SU-DHL-6 (cell line): Measurements from ENCODE around the gene OBSL1.

ENCODE experiments used
- H2AFZ ChIP-seq: fragments of 200-600 bp; sonication (generic); 2 replicates; pipeline ENCODE4 v1.6.1; 2014; ENCODE audit warnings: low read depth, mild to moderate bottlenecking, moderate library complexity, mixed read lengths, antibody characterized with exemption, low read length; ENCODE audit not compliant: severe bottlenecking
- H3F3A ChIP-seq: fragments of 200-600 bp; shearing (Covaris generic); 2 replicates; pipeline ENCODE4 v1.6.0; 2016; ENCODE audit warnings: antibody characterized with exemption, mild to moderate bottlenecking; ENCODE audit not compliant: insufficient read depth
- H3K27ac ChIP-seq: fragments of 200-600 bp; sonication (generic); 2 replicates; pipeline ENCODE4 v1.5.1; 2016; ENCODE audit warnings: low read depth, mild to moderate bottlenecking, low read length, moderate library complexity, mixed read lengths
- H3K27me3 ChIP-seq: fragments of 200-600 bp; sonication (generic), shearing (Covaris generic); 2 replicates; pipeline ENCODE4 v1.6.0; 2014; ENCODE audit warnings: mild to moderate bottlenecking, low read length
- H3K36me3 ChIP-seq: fragments of 200-600 bp; sonication (generic); 2 replicates; pipeline ENCODE4 v1.6.1; 2014; ENCODE audit warnings: mild to moderate bottlenecking, low read length, mixed read lengths
- H3K4me2 ChIP-seq: fragments of 300-600, 200-600 bp; shearing (Covaris generic), sonication (generic); 2 replicates; pipeline ENCODE4 v1.6.0; 2014; ENCODE audit warnings: low read length, low read depth, mild to moderate bottlenecking; ENCODE audit not compliant: poor library complexity, severe bottlenecking
- H3K4me3 ChIP-seq: fragments of 200-600 bp; sonication (generic); 2 replicates; pipeline ENCODE4 v1.5.1; 2014; ENCODE audit warnings: antibody characterized with exemption, low read length, mild to moderate bottlenecking, mixed read lengths; ENCODE audit not compliant: insufficient read depth, poor library complexity, severe bottlenecking
- H3K79me2 ChIP-seq: fragments of 200-600 bp; sonication (generic); 2 replicates; pipeline ENCODE4 v1.6.1; 2014; ENCODE audit warnings: mild to moderate bottlenecking, low read length, moderate library complexity; ENCODE audit not compliant: insufficient read depth
- H3K9ac ChIP-seq: fragments of 200-600 bp; sonication (generic); 2 replicates; pipeline ENCODE4 v1.7.0; 2014; ENCODE audit warnings: mild to moderate bottlenecking, low read length
- H3K9me2 ChIP-seq: fragments of 200-600 bp; sonication (generic); replicated peaks from 2 replicates; pipeline ENCODE4 v1.6.1; 2014; ENCODE audit warnings: low read length; ENCODE audit not compliant: insufficient read depth
- H3K9me3 ChIP-seq: fragments of 200-600 bp; sonication (generic); 2 replicates; pipeline ENCODE4 v1.6.1; 2014; ENCODE audit warnings: low read length, mixed read lengths; ENCODE audit not compliant: insufficient read depth
- H4K20me1 ChIP-seq: fragments of 200-600 bp; sonication (generic); 2 replicates; pipeline ENCODE4 v1.6.1; 2014; ENCODE audit warnings: low read depth, mild to moderate bottlenecking, antibody characterized with exemption, low read length, moderate library complexity, mixed read lengths
- CTCF ChIP-seq: fragments of 200-600 bp; sonication (generic); IDR thresholded peaks from one replicate; pipeline ENCODE4 v1.5.1; 2017; ENCODE audit warnings: antibody characterized with exemption, mild to moderate bottlenecking, low read length, moderate library complexity; ENCODE audit not compliant: insufficient read depth, poor library complexity, severe bottlenecking
- EZH2phosphoT487 ChIP-seq: fragments of 200-600 bp; sonication (generic), shearing (Covaris generic); conservative IDR thresholded peaks from 2 replicates; pipeline ENCODE4 v1.6.1; 2018; ENCODE audit warnings: mild to moderate bottlenecking, antibody characterized with exemption, low read length, moderate library complexity, mixed read lengths

OBSL1 gene

GRCh38 chr2:219578811-219579613 lies 7.7 kb upstream of the OBSL1 start:
- Histone ChIP-seq H3F3A (no peaks in the 10 kb centered on the region), H3K27me3 (no peaks in the 10 kb centered on the region), H3K4me2 (no peak overlapping the region), H3K36me3 (no peaks in the 10 kb centered on the region), H2AFZ (no peak overlapping the region), H4K20me1 (no peaks in the 10 kb centered on the region), H3K79me2 (no peaks in the 10 kb centered on the region), H3K9me2 (no peaks in the 10 kb centered on the region), H3K9ac (no peak overlapping the region), H3K27ac (no peak overlapping the region), H3K9me3 (no peaks in the 10 kb centered on the region), H3K4me3 (no peak overlapping the region)
- TF ChIP-seq EZH2phosphoT487 (no peak), CTCF (no peak)

- Histone ChIP-seq H3F3A (no peaks in the 10 kb centered on the region), H3K27ac (no peak overlapping the region), H3K27me3 (no peaks in the 10 kb centered on the region), H4K20me1 (no peaks in the 10 kb centered on the region), H3K9ac (no peak overlapping the region), H2AFZ (no peak overlapping the region), H3K4me3 (no peak overlapping the region), H3K36me3 (no peaks in the 10 kb centered on the region), H3K9me2 (no peaks in the 10 kb centered on the region), H3K9me3 (no peaks in the 10 kb centered on the region), H3K79me2 (no peaks in the 10 kb centered on the region), H3K4me2 (no peak overlapping the region)
- TF ChIP-seq CTCF: no peak
- TF ChIP-seq EZH2phosphoT487: no peak
Measured at GRCh38 chr2:219576505-219577388, 5.4 kb upstream of the OBSL1 start.

GRCh38 chr2:219575566-219576504 lies 4.5 kb upstream of the OBSL1 start:
- TF ChIP-seq CTCF (no peak), EZH2phosphoT487 (no peak)
- Histone ChIP-seq H4K20me1 (no peaks in the 10 kb centered on the region), H2AFZ (no peak overlapping the region), H3K79me2 (no peaks in the 10 kb centered on the region), H3K9me2 (no peaks in the 10 kb centered on the region), H3K36me3 (no peaks in the 10 kb centered on the region), H3K4me2 (no peak overlapping the region), H3K27ac (no peak overlapping the region), H3K4me3 (no peak overlapping the region), H3F3A (no peaks in the 10 kb centered on the region), H3K9ac (no peak overlapping the region), H3K9me3 (no peaks in the 10 kb centered on the region), H3K27me3 (no peaks in the 10 kb centered on the region)
